K562 (cell line): ENCODE data around the gene LRIF1. TPM values are rescaled to one million over a fixed set of nuclear protein-coding genes. Genes with fewer than 3 reads are reported as not detected.

Experiments used
- ATAC-seq: fragments of 200-7000 bp; cut with Tn5 transposase; 3 replicates; pipeline ENCODE4 v1.9.1; 2020; ENCODE audit warnings: moderate library complexity
- BruUV-seq: library from RNA; stranded (reverse); fragments of 400-500 nt; replicated peaks from 2 replicates; lab custom pipeline; 2021; lab: Mats Ljungman, UMichigan
- CTCF ChIA-PET: fragments of 300-600 bp; formaldehyde crosslinking; extraction: SDS; loops from one replicate; lab custom pipeline; 2021; ENCODE audit warnings: low intra/inter-chr PET ratio; lab: Yijun Ruan, JAX
- POLR2A ChIA-PET: fragments of 300-600, 350-650 bp; sonication (Branson Sonifier 250); formaldehyde crosslinking; extraction: SDS; loops from one replicate; lab custom pipeline; 2021; ENCODE audit warnings: antibody characterized with exemption, inconsistent platforms; lab: Yijun Ruan, JAX
- DNase-seq, 4 experiments: peaks; one replicate each; pipeline versions ENCODE4 v3.0.0 to v3.0.0-alpha.2; 2011 to 2018; ENCODE audit warnings: low spot score in 3 of 4, mixed read lengths in 3 of 4; ENCODE audit errors: extremely low read depth in 1 of 4
- FAIRE-seq: peaks from 2 replicates; lab custom pipeline; 2011; peaks lifted over from hg19 to GRCh38; lab: Jason Lieb, UNC
- H2AFZ ChIP-seq: 2 replicates; pipeline ENCODE4 v1.6.0; 2011; ENCODE audit warnings: low read depth, low read length, control low read depth, inconsistent platforms
- H3K27ac ChIP-seq: fragments of 200-600 bp; 3 replicates; pipeline ENCODE4 v1.8.0; 2011; ENCODE audit warnings: low read depth, mild to moderate bottlenecking, control low read depth, inconsistent platforms, low read length, moderate library complexity, mixed read lengths; ENCODE audit errors: extremely low read depth
- H3K27me3 ChIP-seq, 2 experiments: fragments of 300-600 bp in 1 of 2; 2 replicates in 1 of 2; 3 replicates in 1 of 2; pipeline versions ENCODE4 v1.6.0 to v1.8.0; 2011; ENCODE audit warnings: inconsistent platforms in 2 of 2, low read length in 2 of 2, mild to moderate bottlenecking in 1 of 2, mixed read lengths in 1 of 2, moderate library complexity in 1 of 2; ENCODE audit not compliant: control insufficient read depth in 2 of 2, insufficient read depth in 2 of 2
- H3K36me3 ChIP-seq: fragments of 300-600 bp; 3 replicates; pipeline ENCODE4 v1.8.0; 2011; ENCODE audit warnings: mild to moderate bottlenecking, low read length, inconsistent platforms; ENCODE audit not compliant: control insufficient read depth, insufficient read depth
- H3K4me1 ChIP-seq, 2 experiments: fragments of 200-600 bp in 1 of 2; replicated peaks in 1 of 2; 2 replicates in 1 of 2; 3 replicates in 1 of 2; pipeline versions ENCODE4 v1.5.1 to v1.8.0; 2011; ENCODE audit warnings: inconsistent platforms in 2 of 2, low read length in 2 of 2, mild to moderate bottlenecking in 1 of 2, mixed read lengths in 1 of 2, moderate library complexity in 1 of 2; ENCODE audit not compliant: control insufficient read depth in 2 of 2, insufficient read depth in 2 of 2
- H3K4me2 ChIP-seq: 2 replicates; pipeline ENCODE4 v1.6.1; 2011; ENCODE audit warnings: low read length, control low read depth, inconsistent platforms, mixed read lengths; ENCODE audit not compliant: insufficient read depth
- H3K4me3 ChIP-seq: fragments of 200-600 bp; sonication (generic), shearing (Covaris generic); 2 replicates; pipeline ENCODE4 v1.5.1; 2016; ENCODE audit warnings: control low read depth, inconsistent platforms
- H3K79me2 ChIP-seq: fragments of 200-600 bp; 3 replicates; pipeline ENCODE4 v1.8.0; 2011; ENCODE audit warnings: low read length, inconsistent platforms; ENCODE audit not compliant: control insufficient read depth, insufficient read depth
- H3K9ac ChIP-seq, 2 experiments: 2 replicates each; pipeline versions ENCODE4 v1.6.0 to v1.6.1; 2011; ENCODE audit warnings: low read depth in 2 of 2, low read length in 2 of 2, control low read depth in 1 of 2, inconsistent platforms in 1 of 2, mild to moderate bottlenecking in 1 of 2, mixed read lengths in 1 of 2; ENCODE audit not compliant: insufficient read depth in 1 of 2
- H3K9me1 ChIP-seq: one replicate; pipeline ENCODE4 v1.6.0; 2011; ENCODE audit warnings: inconsistent platforms, mild to moderate bottlenecking, low read length, moderate library complexity; ENCODE audit not compliant: control insufficient read depth, insufficient read depth
- H3K9me3 ChIP-seq: replicated peaks from 2 replicates; pipeline ENCODE4 v1.5.1; 2011; ENCODE audit warnings: low read depth, low read length, inconsistent platforms; ENCODE audit not compliant: control insufficient read depth, insufficient read depth
- H4K20me1 ChIP-seq: replicated peaks from 2 replicates; pipeline ENCODE4 v1.6.1; 2011; ENCODE audit warnings: low read length, inconsistent platforms, mixed read lengths; ENCODE audit not compliant: control insufficient read depth, insufficient read depth
- CBX5 ChIP-seq: IDR thresholded peaks from 2 replicates; pipeline ENCODE4 v1.6.1; 2014; ENCODE audit warnings: low read depth, borderline replicate concordance
- CTBP1 ChIP-seq: fragments of 450-650 bp; IDR thresholded peaks from 2 replicates; pipeline ENCODE4 v1.6.1; 2016; ENCODE audit warnings: borderline replicate concordance
- MECOM ChIP-seq: fragments of 250-450 bp; sonication (Bioruptor Pico); IDR thresholded peaks from 2 replicates; pipeline ENCODE4 v1.8.0; 2022; ENCODE audit warnings: inconsistent platforms
- NFRKB ChIP-seq: fragments of 450-650 bp; IDR thresholded peaks from 2 replicates; pipeline ENCODE4 v1.6.1; 2016; ENCODE audit warnings: low read depth
- SOX6 ChIP-seq: fragments of 450-650 bp; IDR thresholded peaks from 2 replicates; pipeline ENCODE4 v1.6.1; 2014; ENCODE audit warnings: mild to moderate bottlenecking
- TCF7L2 ChIP-seq: fragments of 150-350 bp; IDR thresholded peaks from 2 replicates; pipeline ENCODE4 v1.6.1; 2016; ENCODE audit warnings: low read depth, mild to moderate bottlenecking, low read length, moderate library complexity
- ZNF224 ChIP-seq: sonication (generic); formaldehyde crosslinking; IDR thresholded peaks from 2 replicates; pipeline ENCODE4 v1.8.0; 2022; ENCODE audit warnings: mild to moderate bottlenecking, missing genetic modification reagents
- WGBS: fragments of 100-300 bp; shearing (Covaris generic); methylation state at CpG from one replicate; pipeline ENCODE4 v1.1.6; 2016; ENCODE audit warnings: low coverage, mixed read lengths; ENCODE audit not compliant: insufficient coverage; ENCODE audit errors: missing lambda C conversion rate; 5-methylcytosine and 5-hydroxymethylcytosine counted together
- in situ Hi-C: fragments of 300-500 bp; cut with MboI; formaldehyde crosslinking; loops from 4 replicates; pipeline ENCODE4 v1.15.0; 2018; ENCODE audit warnings: inconsistent platforms, mixed read lengths
- intact Hi-C: fragments of 100-400 bp; cut with micrococcal nuclease; formaldehyde crosslinking; loops from 2 replicates; pipeline ENCODE4 v1.14.2; 2022
- polyA plus RNA-seq, 8 experiments: library from polyadenylated mRNA; depleted of rRNA in 4 of 8; stranded (reverse) in 5 of 8; unstranded in 3 of 8; fragments of >200 nt; fragmentation: Nextera tagmentation in 2 of 8; fragmentation: Illumina TruSeq in 1 of 8; extraction: Ambion mirVana in 2 of 8; extraction: Trizol in 1 of 8; gene quantifications; 2 replicates each; pipeline versions ENCODE4 v1.2.1 to v1.2.3, GENCODE V29; 2011 to 2014; ENCODE audit warnings: inconsistent platforms in 1 of 8, missing spikeins in 1 of 8
- total RNA-seq, 7 experiments: library from RNA; depleted of rRNA in 6 of 7; stranded (reverse); fragments of >200 nt in 6 of 7; fragmentation: Illumina TruSeq in 2 of 7; extraction: Trizol in 2 of 7; gene quantifications; 2 replicates each; pipeline versions ENCODE4 v1.2.1 to v1.2.3, GENCODE V29; 2011 to 2021; ENCODE audit warnings: low replicate concordance in 1 of 7
- TF ChIP-seq, protein P1 (sequence below): fragments of 200-800 bp; sonication (Bioruptor generic); IDR thresholded peaks from 2 replicates; pipeline ENCODE4 v1.6.1; 2017; ENCODE audit warnings: missing genetic modification characterization, missing compliant biosample characterization
- TF ChIP-seq, protein P2 (sequence below): fragments of 450-650 bp; formaldehyde crosslinking; IDR thresholded peaks from 2 replicates; pipeline ENCODE4 v1.4.0; 2020; ENCODE audit warnings: mild to moderate bottlenecking, moderate library complexity

The LRIF1 gene
- total and polyA plus RNA-seq, 9 of the 15 experiments (the other 6 are each of a cell fraction or from before 2014, with no cell fraction given): 35.6 to 88.8 (median 74.1) TPM

DNA sequence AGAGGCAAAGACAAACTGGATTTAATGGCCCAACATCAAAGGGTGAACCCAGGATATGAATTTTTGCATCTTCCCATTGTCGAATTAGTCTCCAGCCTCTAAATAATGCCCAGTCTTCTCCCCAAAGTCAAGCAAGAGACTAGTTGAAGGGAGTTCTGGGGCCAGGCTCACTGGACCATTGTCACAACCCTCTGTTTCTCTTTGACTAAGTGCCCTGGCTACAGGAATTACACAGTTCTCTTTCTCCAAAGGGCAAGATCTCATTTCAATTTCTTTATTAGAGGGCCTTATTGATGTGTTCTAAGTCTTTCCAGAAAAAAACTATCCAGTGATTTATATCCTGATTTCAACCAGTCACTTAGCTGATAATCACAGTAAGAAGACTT, 64.3 kb downstream of the LRIF1 start (continued):
- TF ChIP-seq, protein P1, sequence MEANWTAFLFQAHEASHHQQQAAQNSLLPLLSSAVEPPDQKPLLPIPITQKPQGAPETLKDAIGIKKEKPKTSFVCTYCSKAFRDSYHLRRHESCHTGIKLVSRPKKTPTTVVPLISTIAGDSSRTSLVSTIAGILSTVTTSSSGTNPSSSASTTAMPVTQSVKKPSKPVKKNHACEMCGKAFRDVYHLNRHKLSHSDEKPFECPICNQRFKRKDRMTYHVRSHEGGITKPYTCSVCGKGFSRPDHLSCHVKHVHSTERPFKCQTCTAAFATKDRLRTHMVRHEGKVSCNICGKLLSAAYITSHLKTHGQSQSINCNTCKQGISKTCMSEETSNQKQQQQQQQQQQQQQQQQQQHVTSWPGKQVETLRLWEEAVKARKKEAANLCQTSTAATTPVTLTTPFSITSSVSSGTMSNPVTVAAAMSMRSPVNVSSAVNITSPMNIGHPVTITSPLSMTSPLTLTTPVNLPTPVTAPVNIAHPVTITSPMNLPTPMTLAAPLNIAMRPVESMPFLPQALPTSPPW (CRISPR knock-in tag): no peak

DNA sequence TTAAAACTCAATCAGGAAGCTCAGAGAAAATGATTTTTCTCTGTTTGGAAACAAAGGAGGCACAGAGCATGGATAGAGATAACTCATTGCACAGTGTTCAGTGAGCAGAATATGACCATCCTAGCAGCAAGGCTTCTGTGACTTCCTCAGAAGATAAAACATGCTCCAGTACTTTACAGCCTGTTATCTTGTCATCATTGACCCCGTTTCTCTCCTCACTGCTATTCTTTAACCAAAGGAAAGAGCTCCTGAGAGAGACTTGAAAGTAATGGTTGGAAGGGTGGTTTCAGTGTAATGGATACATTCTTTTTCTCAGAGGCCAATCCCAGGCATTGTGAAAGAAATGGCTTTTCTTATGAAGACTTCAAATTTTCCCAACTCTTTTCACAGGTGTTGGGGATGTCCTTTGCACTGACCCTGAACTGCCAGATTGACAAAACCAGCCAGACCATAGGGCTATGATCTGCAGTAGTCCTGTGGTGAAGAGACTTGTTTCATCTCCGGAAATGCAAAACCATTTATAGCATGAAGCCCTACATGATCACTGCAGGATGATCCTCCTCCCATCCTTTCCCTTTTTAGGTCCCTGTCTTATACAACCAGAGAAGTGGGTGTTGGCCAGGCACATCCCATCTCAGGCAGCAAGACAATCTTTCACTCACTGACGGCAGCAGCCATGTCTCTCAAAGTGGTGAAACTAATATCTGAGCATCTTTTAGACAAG, 64.8 kb downstream of the LRIF1 start:
- 35% methylated on average over 3 of the region's 3 CpGs for WGBS
- H3K4me1 ChIP-seq: peaks cover 0 to 7% of the 10 kb centered on the region in 2 experiments; a peak in 3 of 5 replicates
- no peak overlapping the region for H3K27ac ChIP-seq
- intact Hi-C loops: no loop called here
- no peaks in the 10 kb centered on the region for H4K20me1 ChIP-seq
- no peak overlapping the region for H2AFZ ChIP-seq
- 0 out of 2 replicates have a peak, but pooled peaks have one; percentile 15 for TF ChIP-seq SOX6
- TF ChIP-seq CTBP1: peak; percentile 50; the same call in 1 of the 2 replicates
- TF ChIP-seq, protein P2, sequence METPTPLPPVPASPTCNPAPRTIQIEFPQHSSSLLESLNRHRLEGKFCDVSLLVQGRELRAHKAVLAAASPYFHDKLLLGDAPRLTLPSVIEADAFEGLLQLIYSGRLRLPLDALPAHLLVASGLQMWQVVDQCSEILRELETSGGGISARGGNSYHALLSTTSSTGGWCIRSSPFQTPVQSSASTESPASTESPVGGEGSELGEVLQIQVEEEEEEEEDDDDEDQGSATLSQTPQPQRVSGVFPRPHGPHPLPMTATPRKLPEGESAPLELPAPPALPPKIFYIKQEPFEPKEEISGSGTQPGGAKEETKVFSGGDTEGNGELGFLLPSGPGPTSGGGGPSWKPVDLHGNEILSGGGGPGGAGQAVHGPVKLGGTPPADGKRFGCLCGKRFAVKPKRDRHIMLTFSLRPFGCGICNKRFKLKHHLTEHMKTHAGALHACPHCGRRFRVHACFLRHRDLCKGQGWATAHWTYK: no peak
- no peak for TF ChIP-seq NFRKB
- TF ChIP-seq MECOM (CRISPR knock-in tag): peak; percentile 73; the same call in 1 of the 2 replicates
- TF ChIP-seq ZNF224 (CRISPR knock-in tag): no peak
- TF ChIP-seq TCF7L2: no peak
- no peak for TF ChIP-seq CBX5
- ChIA-PET CTCF (no interaction called here), POLR2A (interaction anchor here (0.6 to 1.3 kb wide), 3 partner anchors 10 to 197 kb away, joined by 3 to 6 read pairs (median 3); no protein-coding TSS in a partner anchor)
- no peaks in the 10 kb centered on the region for H3K9me1 ChIP-seq
- no peak for FAIRE-seq
- ATAC-seq: peak; percentile 43
- H3K4me2 ChIP-seq: no peak overlapping the region
- H3K27me3 ChIP-seq: no peaks in the 10 kb centered on the region
- in situ Hi-C loops: no loop called here
- no peak overlapping the region for H3K4me3 ChIP-seq
- H3K9me3 ChIP-seq: no peaks in the 10 kb centered on the region
- H3K9ac ChIP-seq: no peak overlapping the region
- DNase-seq: peak in 1 of 4 experiments; percentile 24
- peaks cover 32% of the 10 kb centered on the region; the same call in 1 of the 3 replicates for H3K36me3 ChIP-seq
- no peaks in the 10 kb centered on the region; the same call in 2 of the 3 replicates for H3K79me2 ChIP-seq
- no TSS peak for BruUV-seq
